Epithelial cell of proximal tubule (primary cell): ENCODE results near the gene CLASP2. TPM values are rescaled to one million over a fixed set of nuclear protein-coding genes. Genes with fewer than 3 reads are reported as not detected.

Experiments
- DNase-seq: peaks from one replicate; pipeline ENCODE4 v3.0.0-alpha.2; 2011; ENCODE audit warnings: low read depth
- H3K4me3 ChIP-seq: 2 replicates; pipeline ENCODE4 v1.5.1; 2011; ENCODE audit warnings: low read depth, mild to moderate bottlenecking, low read length
- CTCF ChIP-seq: conservative IDR thresholded peaks from 2 replicates; pipeline ENCODE4 v1.5.1; 2012; ENCODE audit warnings: low read depth, mild to moderate bottlenecking, low read length
- total RNA-seq: library from RNA; depleted of rRNA; stranded (reverse); fragments of >200 nt; gene quantifications from 2 replicates; pipeline ENCODE4 v1.2.3, GENCODE V29; 2015

The CLASP2 gene
- total RNA-seq, 1 donor from 2014 or later = 23.7 TPM

GRCh38 chr3:33668618-33669017 is 49.4 kb downstream of the CLASP2 start:
- no peak overlapping the region for H3K4me3 ChIP-seq
- DNase-seq = no peak
- no peak for TF ChIP-seq CTCF

GRCh38 chr3:33665294-33665693 is 52.8 kb downstream of the CLASP2 start:
- TF ChIP-seq CTCF = no peak
- no peak overlapping the region for H3K4me3 ChIP-seq

GRCh38 chr3:33664195-33664594 is 53.9 kb downstream of the CLASP2 start:
- DNase-seq = no peak
- no peak overlapping the region for H3K4me3 ChIP-seq
- no peak for TF ChIP-seq CTCF

More at GRCh38 chr3:33665294-33665693, 52.8 kb downstream of the CLASP2 start:
- no peak for DNase-seq

GRCh38 chr3:33663042-33663441 is 55.0 kb downstream of the CLASP2 start:
- no peak for DNase-seq
- no peak overlapping the region for H3K4me3 ChIP-seq
- no peak for TF ChIP-seq CTCF

GRCh38 chr3:33659856-33660434 is 58.1 kb downstream of the CLASP2 start:
- no peak for DNase-seq
- no peak for TF ChIP-seq CTCF
- H3K4me3 ChIP-seq = peak overlapping the region; percentile 46

GRCh38 chr3:33658991-33659848 is 58.8 kb downstream of the CLASP2 start:
- no peak for TF ChIP-seq CTCF
- peak; percentile 35 for DNase-seq
- peak overlapping the region; percentile 46 for H3K4me3 ChIP-seq
